NCI-H460 (cell line): ENCODE data around the gene MAJIN. TPM values are rescaled to one million over a fixed set of nuclear protein-coding genes. Genes with fewer than 3 reads are reported as not detected.

Experiments
- DNase-seq: peaks from one replicate; pipeline ENCODE4 v3.0.0-alpha.2; 2016; ENCODE audit warnings: low read depth; ENCODE audit errors: extremely low read depth
- total RNA-seq: library from RNA; depleted of rRNA; stranded (reverse); fragments of >200 nt; shearing (Covaris generic); gene quantifications from 2 replicates; pipeline ENCODE4 v1.2.3, GENCODE V29; 2014

Gene MAJIN
- total RNA-seq, 1 experiment from 2014 or later = not detected

- DNase-seq = no peak
Measured at GRCh38 chr11:64933935-64934681, 37.8 kb downstream of the MAJIN start.

- no peak for DNase-seq
Measured at GRCh38 chr11:64933213-64933934, 38.5 kb downstream of the MAJIN start.

- DNase-seq = no peak
Measured at GRCh38 chr11:64932324-64932723, 39.6 kb downstream of the MAJIN start.

GRCh38 chr11:64931290-64931689 is 40.6 kb downstream of the MAJIN start:
- DNase-seq = no peak

- DNase-seq = no peak
Measured at GRCh38 chr11:64930340-64930739, 41.6 kb downstream of the MAJIN start.

GRCh38 chr11:64929625-64930024 is 42.3 kb downstream of the MAJIN start:
- DNase-seq = no peak

- DNase-seq = no peak
Measured at GRCh38 chr11:64928957-64929356, 43.0 kb downstream of the MAJIN start.

GRCh38 chr11:64926689-64927088 is 45.2 kb downstream of the MAJIN start:
- no peak for DNase-seq

- no peak for DNase-seq
Measured at GRCh38 chr11:64925536-64926436, 46.1 kb downstream of the MAJIN start.

GRCh38 chr11:64924910-64925284 is 47.0 kb downstream of the MAJIN start:
- DNase-seq = no peak

- DNase-seq = peak; percentile 86
Measured at GRCh38 chr11:64923944-64924909, 47.7 kb downstream of the MAJIN start, which contains the start of gene PPP2R5B. Gene PPP2R5B (plus strand): TSS chr11:64924689. CDS start chr11:64925735, 1,046 bp downstream.

- DNase-seq = no peak
Measured at GRCh38 chr11:64923151-64923661, 48.7 kb downstream of the MAJIN start.

GRCh38 chr11:64921384-64921783 is 50.5 kb downstream of the MAJIN start:
- no peak for DNase-seq

- no peak for DNase-seq
Measured at GRCh38 chr11:64920124-64920523, 51.8 kb downstream of the MAJIN start.

- no peak for DNase-seq
Measured at GRCh38 chr11:64919627-64920026, 52.3 kb downstream of the MAJIN start.

- DNase-seq = no peak
Measured at GRCh38 chr11:64918017-64918416, 53.9 kb downstream of the MAJIN start.

GRCh38 chr11:64917663-64917995 is 54.3 kb downstream of the MAJIN start:
- DNase-seq = no peak

GRCh38 chr11:64916775-64917662 is 54.9 kb downstream of the MAJIN start, which contains the start of gene ATG2A:
Gene ATG2A (minus strand): TSS chr11:64917209. CDS start chr11:64917135, 74 bp downstream.
- DNase-seq = peak; percentile 98
